Neural cell (in vitro differentiated cells): ENCODE results near the gene GLDC.

ENCODE experiments used
- CTCF ChIP-seq: fragments of 450-650 bp; IDR thresholded peaks from 2 replicates; pipeline ENCODE4 v1.5.1; 2014; ENCODE audit warnings: antibody characterized with exemption, mild to moderate bottlenecking, moderate library complexity; ENCODE audit not compliant: poor library complexity, severe bottlenecking
- EZH2 ChIP-seq: fragments of 200-600, 300-800 bp; shearing (Covaris generic), sonication (generic); IDR thresholded peaks from 2 replicates; pipeline ENCODE4 v1.6.1; 2014; ENCODE audit warnings: antibody characterized with exemption, low read length, borderline replicate concordance, mild to moderate bottlenecking; ENCODE audit not compliant: insufficient read depth, poor library complexity, severe bottlenecking
- POLR2AphosphoS5 ChIP-seq: IDR thresholded peaks from 2 replicates; pipeline ENCODE4 v1.6.1; 2012
- SMC3 ChIP-seq: fragments of 450-650 bp; conservative IDR thresholded peaks from 2 replicates; pipeline ENCODE4 v1.6.1; 2014; ENCODE audit warnings: antibody characterized with exemption, mild to moderate bottlenecking, moderate library complexity; ENCODE audit not compliant: poor library complexity

GRCh38 chr9:6645355-6646292 lies at the start of gene GLDC:
- no peak for TF ChIP-seq CTCF
- no peak for TF ChIP-seq SMC3
- no peak for TF ChIP-seq EZH2
- TF ChIP-seq POLR2AphosphoS5, result no peak
